ENCODE measurements around the gene TTLL11. TPM values are rescaled to one million over a fixed set of nuclear protein-coding genes. Genes with fewer than 3 reads are reported as not detected.

Gene TTLL11
- total RNA-seq, 2 donors from 2014 or later: 11.7 to 11.9 TPM

GRCh38 chr9:122015170-122015821, 77.8 kb downstream of the TTLL11 start:
- no peak for DNase-seq (ENCODE audit: low spot score)
- no peak overlapping the region for H3K27ac ChIP-seq
- no peaks in the 10 kb centered on the region for H3K4me1 ChIP-seq (replicated peaks)
- H3K9me3 ChIP-seq: no peaks in the 10 kb centered on the region
- no peaks in the 10 kb centered on the region for H3K27me3 ChIP-seq (replicated peaks; ENCODE audit: insufficient read depth)
- H3K4me3 ChIP-seq: no peak overlapping the region
- H3K36me3 ChIP-seq: no peaks in the 10 kb centered on the region
- WGBS: 83% methylated on average over 11 of the region's 11 CpGs
- TF ChIP-seq CTCF (IDR thresholded peaks at IDR 0.05) (no peak), POLR2AphosphoS5 (IDR thresholded peaks at IDR 0.05) (no peak), POLR2A (IDR thresholded peaks at IDR 0.05) (no peak)
- intact Hi-C loops (cut with DNase I): no loop called here

- DNase-seq (ENCODE audit: low spot score): no peak
- H3K36me3 ChIP-seq: no peaks in the 10 kb centered on the region
- WGBS: 87% methylated on average over 4 of the region's 4 CpGs
- H3K27ac ChIP-seq: no peak overlapping the region
- no peaks in the 10 kb centered on the region for H3K27me3 ChIP-seq (replicated peaks; ENCODE audit: insufficient read depth)
- H3K4me3 ChIP-seq: no peak overlapping the region
- intact Hi-C loops (cut with DNase I): no loop called here
- no peaks in the 10 kb centered on the region for H3K4me1 ChIP-seq (replicated peaks)
- no peak for TF ChIP-seq POLR2A (IDR thresholded peaks at IDR 0.05)
- H3K9me3 ChIP-seq: no peaks in the 10 kb centered on the region
These were observed 81.2 kb downstream of the TTLL11 start for GRCh38 chr9:122011818-122012498.

- TF ChIP-seq POLR2AphosphoS5 (IDR thresholded peaks at IDR 0.05) (no peak), CTCF (IDR thresholded peaks at IDR 0.05) (no peak), POLR2A (IDR thresholded peaks at IDR 0.05) (no peak)
- H3K36me3 ChIP-seq: no peaks in the 10 kb centered on the region
- intact Hi-C loops (cut with DNase I): no loop called here
- H3K27ac ChIP-seq: no peak overlapping the region
- H3K4me3 ChIP-seq: no peak overlapping the region
- 91% methylated on average over 10 of the region's 10 CpGs for WGBS
- no peaks in the 10 kb centered on the region for H3K9me3 ChIP-seq
- H3K27me3 ChIP-seq (replicated peaks; ENCODE audit: insufficient read depth): no peaks in the 10 kb centered on the region
- no peak for DNase-seq (ENCODE audit: low spot score)
- no peaks in the 10 kb centered on the region for H3K4me1 ChIP-seq (replicated peaks)
These were observed 84.5 kb downstream of the TTLL11 start for GRCh38 chr9:122008559-122008958.

- TF ChIP-seq CTCF (IDR thresholded peaks at IDR 0.05): no peak
- TF ChIP-seq POLR2A (IDR thresholded peaks at IDR 0.05): no peak
- TF ChIP-seq POLR2AphosphoS5 (IDR thresholded peaks at IDR 0.05): no peak
- H3K27me3 ChIP-seq (replicated peaks; ENCODE audit: insufficient read depth): no peaks in the 10 kb centered on the region
- H3K36me3 ChIP-seq: no peaks in the 10 kb centered on the region
- H3K9me3 ChIP-seq: no peaks in the 10 kb centered on the region
- H3K4me1 ChIP-seq (replicated peaks): no peaks in the 10 kb centered on the region
- H3K4me3 ChIP-seq: no peak overlapping the region
- intact Hi-C loops (cut with DNase I): no loop called here
- DNase-seq (ENCODE audit: low spot score): no peak
- 48% methylated on average over 1 of the region's 1 CpG for WGBS
- H3K27ac ChIP-seq: no peak overlapping the region
These were observed 85.3 kb downstream of the TTLL11 start for GRCh38 chr9:122007837-122008236.

- 24% methylated on average over 1 of the region's 1 CpG for WGBS
- H3K27me3 ChIP-seq (replicated peaks; ENCODE audit: insufficient read depth): no peaks in the 10 kb centered on the region
- TF ChIP-seq CTCF (IDR thresholded peaks at IDR 0.05) (peak in 1 of 4 experiments; percentile 23), POLR2AphosphoS5 (IDR thresholded peaks at IDR 0.05) (no peak), POLR2A (IDR thresholded peaks at IDR 0.05) (no peak)
- no peaks in the 10 kb centered on the region for H3K9me3 ChIP-seq
- DNase-seq (ENCODE audit: low spot score): no peak
- H3K36me3 ChIP-seq: no peaks in the 10 kb centered on the region
- H3K27ac ChIP-seq: no peak overlapping the region
- H3K4me3 ChIP-seq: no peak overlapping the region
- intact Hi-C loops (cut with DNase I): no loop called here
- H3K4me1 ChIP-seq (replicated peaks): no peaks in the 10 kb centered on the region
These were observed 87.5 kb downstream of the TTLL11 start for GRCh38 chr9:122005597-122005996.

Data from prostate gland (tissue), 2 donors.